Hepatocyte (in vitro differentiated cells): ENCODE measurements around the gene PRDX6. TPM values are rescaled to one million over a fixed set of nuclear protein-coding genes. Genes with fewer than 3 reads are reported as not detected.
"Not testable (repeated sequence)": the region's sequence is repeated elsewhere in the genome, so short reads cannot be mapped to it uniquely, and the experiment has no call there.

Experiments
- DNase-seq: peaks from one replicate; pipeline ENCODE4 v3.0.0-alpha.2; 2016; ENCODE audit warnings: low spot score
- H2AFZ ChIP-seq: fragments of 200-600 bp; sonication (generic); 2 replicates; pipeline ENCODE4 v1.6.0; 2016; ENCODE audit warnings: antibody characterized with exemption, mild to moderate bottlenecking
- H3K27ac ChIP-seq: fragments of 200-600 bp; sonication (generic); 2 replicates; pipeline ENCODE4 v1.5.1; 2016; ENCODE audit warnings: mild to moderate bottlenecking
- H3K27me3 ChIP-seq: fragments of 200-600 bp; sonication (generic); 2 replicates; pipeline ENCODE4 v1.6.1; 2016
- H3K36me3 ChIP-seq: fragments of 200-600 bp; sonication (generic); replicated peaks from 2 replicates; pipeline ENCODE4 v1.5.1; 2016; ENCODE audit warnings: low read depth; ENCODE audit not compliant: insufficient read depth
- H3K4me1 ChIP-seq: fragments of 200-600 bp; sonication (generic); 2 replicates; pipeline ENCODE4 v1.5.1; 2016; ENCODE audit warnings: mild to moderate bottlenecking, moderate library complexity; ENCODE audit not compliant: insufficient read depth
- H3K4me2 ChIP-seq: fragments of 200-600 bp; sonication (generic); 2 replicates; pipeline ENCODE4 v1.6.0; 2016
- H3K4me3 ChIP-seq: fragments of 200-600 bp; sonication (generic); 2 replicates; pipeline ENCODE4 v1.5.1; 2016; ENCODE audit warnings: mild to moderate bottlenecking
- H3K79me2 ChIP-seq: fragments of 200-600 bp; sonication (generic); 2 replicates; pipeline ENCODE4 v1.6.0; 2017; ENCODE audit warnings: mild to moderate bottlenecking
- H3K9me2 ChIP-seq: fragments of 200-600 bp; sonication (generic); replicated peaks from 2 replicates; pipeline ENCODE4 v1.6.0; 2017; ENCODE audit warnings: mild to moderate bottlenecking; ENCODE audit not compliant: insufficient read depth
- H3K9me3 ChIP-seq: fragments of 200-600 bp; sonication (generic); 2 replicates; pipeline ENCODE4 v1.5.1; 2016; ENCODE audit warnings: low read depth, mild to moderate bottlenecking
- H4K20me1 ChIP-seq: fragments of 200-600 bp; sonication (generic); 2 replicates; pipeline ENCODE4 v1.6.0; 2016; ENCODE audit warnings: mild to moderate bottlenecking; ENCODE audit not compliant: insufficient read depth, poor library complexity, severe bottlenecking
- CTCF ChIP-seq: fragments of 200-600 bp; sonication (generic); IDR thresholded peaks from 2 replicates; pipeline ENCODE4 v1.5.1; 2016; ENCODE audit warnings: antibody characterized with exemption, mild to moderate bottlenecking; ENCODE audit not compliant: poor library complexity
- EZH2 ChIP-seq: fragments of 200-600 bp; sonication (generic); IDR thresholded peaks from 2 replicates; pipeline ENCODE4 v1.6.1; 2016; ENCODE audit warnings: antibody characterized with exemption, mild to moderate bottlenecking, borderline replicate concordance
- EZH2phosphoT487 ChIP-seq: fragments of 200-600 bp; sonication (generic); IDR thresholded peaks from one replicate; pipeline ENCODE4 v1.6.1; 2018; ENCODE audit warnings: antibody characterized with exemption, mild to moderate bottlenecking, low read depth, moderate library complexity; ENCODE audit not compliant: unreplicated experiment, severe bottlenecking
- WGBS: methylation state at CpG from one replicate; pipeline ENCODE4 v1.1.6; 2016; ENCODE audit warnings: low lambda C conversion rate; ENCODE audit errors: missing lambda C conversion rate; 5-methylcytosine and 5-hydroxymethylcytosine counted together
- polyA plus RNA-seq: library from polyadenylated mRNA; unstranded; fragments of >200 nt; fragmentation: Nextera tagmentation; extraction: Ambion mirVana; gene quantifications from 2 replicates; pipeline ENCODE4 v1.2.1, GENCODE V29; 2016
- total RNA-seq: library from RNA; depleted of rRNA; stranded (reverse); fragments of >200 nt; gene quantifications from 2 replicates; pipeline ENCODE4 v1.2.3, GENCODE V29; 2014

The PRDX6 gene
- total and polyA plus RNA-seq, 2 experiments from 2014 or later, result 350 to 400 TPM

- Histone ChIP-seq H3K4me2 (no peak overlapping the region), H4K20me1 (no peaks in the 10 kb centered on the region), H2AFZ (no peak overlapping the region), H3K9me3 (no peaks in the 10 kb centered on the region), H3K36me3 (peaks cover 7% of the 10 kb centered on the region), H3K79me2 (peaks cover 18% of the 10 kb centered on the region), H3K4me1 (no peaks in the 10 kb centered on the region), H3K4me3 (no peak overlapping the region), H3K27me3 (no peaks in the 10 kb centered on the region), H3K27ac (no peak overlapping the region), H3K9me2 (no peaks in the 10 kb centered on the region)
- no peak for DNase-seq
- TF ChIP-seq EZH2, result no peak
- no peak for TF ChIP-seq CTCF
- no peak for TF ChIP-seq EZH2phosphoT487
- 96% methylated on average over 4 of the region's 4 CpGs for WGBS
Observed at GRCh38 chr1:173459885-173460284, 17.2 kb upstream of the PRDX6 start.

GRCh38 chr1:173462666-173463065 lies 14.5 kb upstream of the PRDX6 start:
- H3K27ac ChIP-seq, H3K4me1 ChIP-seq, H3K4me2 ChIP-seq, DNase-seq, H4K20me1 ChIP-seq, H3K36me3 ChIP-seq, H3K9me3 ChIP-seq, H3K9me2 ChIP-seq, H2AFZ ChIP-seq, H3K27me3 ChIP-seq, H3K4me3 ChIP-seq: not testable (repeated sequence)
- WGBS, result 98% methylated on average over 2 of the region's 2 CpGs
- H3K79me2 ChIP-seq, result peaks cover 37% of the 10 kb centered on the region

GRCh38 chr1:173464185-173464584 lies 12.9 kb upstream of the PRDX6 start:
- not testable (repeated sequence) for H4K20me1 ChIP-seq, H3K9me2 ChIP-seq, H3K27ac ChIP-seq, DNase-seq, H3K36me3 ChIP-seq, H3K27me3 ChIP-seq, H2AFZ ChIP-seq, H3K9me3 ChIP-seq, H3K4me3 ChIP-seq, H3K4me2 ChIP-seq, H3K4me1 ChIP-seq
- H3K79me2 ChIP-seq, result peaks cover 45% of the 10 kb centered on the region
- WGBS, result 68% methylated on average over 2 of the region's 2 CpGs

- no peak for DNase-seq
- 96% methylated on average over 4 of the region's 4 CpGs for WGBS
Observed at GRCh38 chr1:173467426-173467825, 9.7 kb upstream of the PRDX6 start.

More at GRCh38 chr1:173467426-173467825, 9.7 kb upstream of the PRDX6 start:
- Histone ChIP-seq H3K4me1 (no peaks in the 10 kb centered on the region), H2AFZ (no peak overlapping the region), H3K27ac (no peak overlapping the region), H3K36me3 (no peaks in the 10 kb centered on the region), H3K4me3 (no peak overlapping the region), H3K4me2 (no peak overlapping the region), H3K27me3 (no peaks in the 10 kb centered on the region), H3K79me2 (peaks cover 64% of the 10 kb centered on the region), H3K9me3 (no peaks in the 10 kb centered on the region), H4K20me1 (no peaks in the 10 kb centered on the region), H3K9me2 (no peaks in the 10 kb centered on the region)
- TF ChIP-seq EZH2 (no peak), EZH2phosphoT487 (no peak), CTCF (no peak)
